ENCODE results near the gene GPR34. TPM values are rescaled to one million over a fixed set of nuclear protein-coding genes. Genes with fewer than 3 reads are reported as not detected.

Gene GPR34
- total and polyA plus RNA-seq, 4 donors = 4.4 to 36.2 (median 20.5) TPM

GRCh38 chrX:41686788-41687187 is 2.0 kb upstream of the GPR34 start:
- intact Hi-C loops (cut with DNase I) = no loop called here
- ATAC-seq (ENCODE audit: low FRiP score) = no peak
- Histone ChIP-seq H3K4me3 (ENCODE audit: low read length in 2 of 2) (no peak overlapping the region), H3K27ac (ENCODE audit: low read depth in 1 of 2, low read length in 2 of 2) (no peak overlapping the region), H3K36me3 (ENCODE audit: control insufficient read depth in 1 of 2, insufficient read depth in 2 of 2, low read length in 1 of 2) (no peaks in the 10 kb centered on the region), H3K27me3 (ENCODE audit: control insufficient read depth in 1 of 2, insufficient read depth in 2 of 2, low read length in 1 of 2) (no peaks in the 10 kb centered on the region), H3K9me3 (ENCODE audit: control insufficient read depth, low read length) (no peaks in the 10 kb centered on the region), H3K4me1 (ENCODE audit: control insufficient read depth in 1 of 2, insufficient read depth in 2 of 2, low read length in 2 of 2) (no peaks in the 10 kb centered on the region)
- 70 to 80% methylated on average over 4 of the region's 4 CpGs for WGBS, 2 donors
- DNase-seq = no peak

DNA sequence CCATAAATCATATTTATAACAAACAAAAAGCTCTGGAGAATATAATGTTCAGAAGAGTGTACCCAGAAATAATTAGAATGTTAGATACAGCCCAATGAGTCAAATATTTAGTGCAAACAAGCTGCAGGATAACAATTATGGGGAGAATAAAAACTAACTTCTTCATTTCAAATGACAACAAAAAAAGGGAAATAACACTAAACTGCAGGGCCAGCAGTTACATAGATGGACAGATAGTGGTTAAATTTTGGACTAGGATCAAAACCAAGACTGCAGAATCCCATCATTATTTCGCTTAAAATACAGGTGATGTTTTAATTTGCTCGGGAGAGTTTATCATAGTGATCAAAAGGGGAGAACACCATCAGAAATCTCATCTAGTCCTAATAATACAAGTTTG is 617 bp upstream of the GPR34 start:
- DNase-seq = no peak
- no peak for ATAC-seq (ENCODE audit: low FRiP score)
- Histone ChIP-seq H3K36me3 (ENCODE audit: control insufficient read depth in 1 of 2, insufficient read depth in 2 of 2, low read length in 1 of 2) (no peaks in the 10 kb centered on the region), H3K27ac (ENCODE audit: low read depth in 1 of 2, low read length in 2 of 2) (no peak overlapping the region), H3K9me3 (ENCODE audit: control insufficient read depth, low read length) (no peaks in the 10 kb centered on the region), H3K27me3 (ENCODE audit: control insufficient read depth in 1 of 2, insufficient read depth in 2 of 2, low read length in 1 of 2) (no peaks in the 10 kb centered on the region), H3K4me3 (ENCODE audit: low read length in 2 of 2) (no peak overlapping the region), H3K4me1 (ENCODE audit: control insufficient read depth in 1 of 2, insufficient read depth in 2 of 2, low read length in 2 of 2) (no peaks in the 10 kb centered on the region)
- intact Hi-C loops (cut with DNase I) = no loop called here
- 72 to 75% methylated on average over 2 of the region's 2 CpGs for WGBS, 2 donors

DNA sequence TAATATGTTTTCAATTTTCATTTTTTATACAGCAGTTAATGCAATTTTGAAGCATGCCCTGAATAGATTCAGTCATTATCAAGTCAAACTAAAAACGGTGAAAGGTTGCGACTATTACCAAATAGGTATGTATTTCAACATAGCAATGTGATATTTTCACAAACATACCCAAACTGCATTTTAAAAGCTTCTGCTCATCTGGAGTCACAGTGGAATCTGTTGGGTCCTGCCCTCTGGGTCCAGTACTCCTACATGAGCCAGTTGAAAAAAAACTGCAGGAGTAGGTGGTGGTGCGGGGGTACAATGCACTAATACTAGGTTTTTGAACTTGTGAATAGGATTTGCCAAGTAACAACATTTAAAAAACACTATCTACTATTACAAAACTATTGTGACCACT is 938 bp downstream of the GPR34 start:
- WGBS, 2 donors = 66 to 71% methylated on average over 3 of the region's 3 CpGs
- Histone ChIP-seq H3K9me3 (ENCODE audit: control insufficient read depth, low read length) (no peaks in the 10 kb centered on the region), H3K27me3 (ENCODE audit: control insufficient read depth in 1 of 2, insufficient read depth in 2 of 2, low read length in 1 of 2) (no peaks in the 10 kb centered on the region), H3K27ac (ENCODE audit: low read depth in 1 of 2, low read length in 2 of 2) (no peak overlapping the region), H3K4me3 (ENCODE audit: low read length in 2 of 2) (no peak overlapping the region), H3K4me1 (ENCODE audit: control insufficient read depth in 1 of 2, insufficient read depth in 2 of 2, low read length in 2 of 2) (peaks cover 0 to 2% of the 10 kb centered on the region in 2 donors), H3K36me3 (ENCODE audit: control insufficient read depth in 1 of 2, insufficient read depth in 2 of 2, low read length in 1 of 2) (no peaks in the 10 kb centered on the region)
- ATAC-seq (ENCODE audit: low FRiP score) (no peak), DNase-seq (no peak)
- intact Hi-C loops (cut with DNase I) = no loop called here

GRCh38 chrX:41692162-41692749 is 3.5 kb downstream of the GPR34 start:
- H3K27me3 ChIP-seq (ENCODE audit: control insufficient read depth in 1 of 2, insufficient read depth in 2 of 2, low read length in 1 of 2) = no peaks in the 10 kb centered on the region
- H3K4me3 ChIP-seq (ENCODE audit: low read length in 2 of 2) = no peak overlapping the region
- no peak for DNase-seq
- WGBS, 2 donors = 15 to 33% methylated on average over 1 of the region's 1 CpG
- peak overlapping the region in 1 of 2 donors; percentile 75 for H3K27ac ChIP-seq (ENCODE audit: low read depth in 1 of 2, low read length in 2 of 2)
- ATAC-seq (ENCODE audit: low FRiP score) = peak; percentile 46
- H3K36me3 ChIP-seq (ENCODE audit: control insufficient read depth in 1 of 2, insufficient read depth in 2 of 2, low read length in 1 of 2) = no peaks in the 10 kb centered on the region
- no peaks in the 10 kb centered on the region for H3K9me3 ChIP-seq (ENCODE audit: control insufficient read depth, low read length)
- peaks cover 0 to 2% of the 10 kb centered on the region in 2 donors for H3K4me1 ChIP-seq (ENCODE audit: control insufficient read depth in 1 of 2, insufficient read depth in 2 of 2, low read length in 2 of 2)
- intact Hi-C loops (cut with DNase I) = no loop called here

DNA sequence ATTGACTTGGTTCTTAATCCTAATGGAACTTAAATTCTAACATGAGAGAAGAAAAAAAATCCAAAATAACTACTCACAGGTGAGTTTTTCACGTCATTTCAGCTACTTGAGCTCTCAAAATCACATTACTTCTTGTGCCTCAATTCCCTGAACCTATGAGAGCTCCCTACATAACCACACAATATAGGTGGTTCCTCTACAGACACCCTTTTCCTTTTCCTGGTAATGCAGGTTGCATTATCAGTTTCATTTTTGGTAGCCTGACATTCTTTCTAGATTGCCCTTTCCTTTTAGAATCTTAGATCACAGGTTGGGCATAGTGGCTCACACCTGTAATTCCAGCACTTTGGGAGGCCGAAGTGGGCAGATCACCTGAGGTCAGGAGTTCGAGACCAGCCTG is 4.3 kb downstream of the GPR34 start:
- Histone ChIP-seq H3K4me1 (ENCODE audit: control insufficient read depth in 1 of 2, insufficient read depth in 2 of 2, low read length in 2 of 2) (peaks cover 0 to 2% of the 10 kb centered on the region in 2 donors), H3K9me3 (ENCODE audit: control insufficient read depth, low read length) (no peaks in the 10 kb centered on the region), H3K36me3 (ENCODE audit: control insufficient read depth in 1 of 2, insufficient read depth in 2 of 2, low read length in 1 of 2) (no peaks in the 10 kb centered on the region), H3K27me3 (ENCODE audit: control insufficient read depth in 1 of 2, insufficient read depth in 2 of 2, low read length in 1 of 2) (no peaks in the 10 kb centered on the region), H3K4me3 (ENCODE audit: low read length in 2 of 2) (no peak overlapping the region), H3K27ac (ENCODE audit: low read depth in 1 of 2, low read length in 2 of 2) (no peak overlapping the region)
- WGBS, 2 donors = 68 to 96% methylated on average over 3 of the region's 3 CpGs
- ATAC-seq (ENCODE audit: low FRiP score) (no peak), DNase-seq (no peak)
- intact Hi-C loops (cut with DNase I) = no loop called here

- intact Hi-C loops (cut with DNase I) = no loop called here
- DNase-seq (no peak), ATAC-seq (ENCODE audit: low FRiP score) (no peak)
- H3K27me3 ChIP-seq (ENCODE audit: control insufficient read depth in 1 of 2, insufficient read depth in 2 of 2, low read length in 1 of 2) = no peaks in the 10 kb centered on the region
- H3K4me1 ChIP-seq (ENCODE audit: control insufficient read depth in 1 of 2, insufficient read depth in 2 of 2, low read length in 2 of 2) = peaks cover 0 to 2% of the 10 kb centered on the region in 2 donors
- H3K27ac ChIP-seq (ENCODE audit: low read depth in 1 of 2, low read length in 2 of 2) = no peak overlapping the region
- no peak overlapping the region for H3K4me3 ChIP-seq (ENCODE audit: low read length in 2 of 2)
- WGBS, 2 donors = 41 to 54% methylated on average over 7 of the region's 7 CpGs
- H3K36me3 ChIP-seq (ENCODE audit: control insufficient read depth in 1 of 2, insufficient read depth in 2 of 2, low read length in 1 of 2) = no peaks in the 10 kb centered on the region
- H3K9me3 ChIP-seq (ENCODE audit: control insufficient read depth, low read length) = no peaks in the 10 kb centered on the region
Measured at GRCh38 chrX:41695426-41695825, 6.7 kb downstream of the GPR34 start.

DNA sequence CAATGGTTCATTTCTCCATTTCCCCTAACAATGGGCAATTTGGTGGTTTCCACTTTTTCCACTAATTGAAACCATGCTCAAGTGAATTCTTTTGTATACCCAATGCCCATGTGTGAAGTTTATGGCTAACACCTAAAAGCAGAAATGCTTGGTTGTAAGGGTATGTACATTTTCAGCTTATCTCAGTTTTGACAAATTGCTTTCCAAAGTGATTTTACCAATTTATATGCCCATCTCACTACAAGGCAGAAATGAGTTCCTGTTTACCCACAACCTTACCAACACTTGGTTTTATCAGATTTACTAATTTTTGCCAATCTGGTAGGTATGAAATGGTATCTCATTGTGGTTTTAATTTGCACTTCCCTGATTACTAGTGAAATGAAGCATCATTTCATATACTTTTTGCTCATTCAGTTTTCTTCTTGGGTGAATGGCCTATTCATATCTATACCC is 14.8 kb downstream of the GPR34 start:
- H3K27me3 ChIP-seq (ENCODE audit: control insufficient read depth in 1 of 2, insufficient read depth in 2 of 2, low read length in 1 of 2) = no peaks in the 10 kb centered on the region
- no peak for DNase-seq
- H3K9me3 ChIP-seq (ENCODE audit: control insufficient read depth, low read length) = no peaks in the 10 kb centered on the region
- peaks cover 0 to 2% of the 10 kb centered on the region in 2 donors for H3K4me1 ChIP-seq (ENCODE audit: control insufficient read depth in 1 of 2, insufficient read depth in 2 of 2, low read length in 2 of 2)
- no peaks in the 10 kb centered on the region for H3K36me3 ChIP-seq (ENCODE audit: control insufficient read depth in 1 of 2, insufficient read depth in 2 of 2, low read length in 1 of 2)
- intact Hi-C loops (cut with DNase I) = no loop called here
- H3K27ac ChIP-seq (ENCODE audit: low read depth in 1 of 2, low read length in 2 of 2) = no peak overlapping the region
- H3K4me3 ChIP-seq (ENCODE audit: low read length in 2 of 2) = no peak overlapping the region
- ATAC-seq (ENCODE audit: low FRiP score) = no peak

DNA sequence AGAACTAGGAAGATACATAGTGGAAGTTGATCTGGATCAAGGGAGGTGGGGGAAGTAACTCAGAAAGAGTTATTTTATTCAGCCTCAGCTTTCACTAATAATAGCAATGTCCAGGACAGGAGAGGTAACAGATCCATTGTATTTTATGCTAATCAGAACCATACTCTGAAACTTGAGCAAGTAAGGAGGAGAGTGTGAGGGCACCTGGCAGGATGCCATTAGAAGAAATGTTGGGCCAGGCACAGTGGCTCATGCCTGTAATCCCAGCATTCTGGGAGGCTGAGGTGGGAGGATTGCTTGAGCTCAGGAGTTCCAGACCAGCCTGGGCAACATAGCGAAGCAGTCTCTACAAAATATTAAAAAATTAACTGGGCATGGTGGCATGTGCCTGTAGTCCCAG is 16.3 kb downstream of the GPR34 start:
- intact Hi-C loops (cut with DNase I) = loop anchor here (5.0 kb wide), 1 partner anchor 148 kb away; no protein-coding TSS in a partner anchor
- 78 to 98% methylated on average over 1 of the region's 1 CpG for WGBS, 2 donors

DNA sequence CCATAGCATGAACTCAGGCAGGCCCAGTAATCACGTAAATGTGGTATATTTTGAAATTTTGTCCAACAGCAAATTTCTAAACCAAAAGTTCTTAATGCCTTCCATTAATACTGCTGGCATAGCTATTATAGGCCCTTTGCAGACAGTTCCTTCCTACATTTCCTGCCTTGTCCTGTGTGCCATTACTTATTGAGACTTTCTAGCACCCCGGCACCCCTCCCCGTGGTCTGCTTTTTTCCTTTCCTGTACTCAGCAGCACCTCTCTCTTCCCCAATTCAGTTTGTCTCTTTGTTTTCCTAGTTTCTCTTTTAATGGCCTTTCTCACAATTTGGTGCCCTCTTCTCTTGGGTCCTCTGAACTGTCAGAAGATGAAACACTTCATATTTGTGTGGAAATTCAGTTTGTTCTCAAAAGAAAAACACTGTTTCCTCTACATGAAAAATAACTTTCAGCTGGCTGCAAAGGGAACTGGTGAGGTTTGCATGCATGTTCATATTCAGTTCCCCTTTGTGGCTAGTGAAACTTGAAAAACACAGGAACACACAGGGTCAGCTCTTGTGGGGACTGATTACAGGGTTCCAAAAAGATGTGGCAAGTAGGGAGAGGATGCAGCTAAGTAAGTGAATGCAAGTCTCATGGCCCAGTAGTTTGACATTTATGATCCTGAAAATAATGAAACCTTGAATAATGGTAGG is 17.1 kb downstream of the GPR34 start:
- no peaks in the 10 kb centered on the region for H3K36me3 ChIP-seq (ENCODE audit: control insufficient read depth in 1 of 2, insufficient read depth in 2 of 2, low read length in 1 of 2)
- H3K27me3 ChIP-seq (ENCODE audit: control insufficient read depth in 1 of 2, insufficient read depth in 2 of 2, low read length in 1 of 2) = no peaks in the 10 kb centered on the region
- ATAC-seq (ENCODE audit: low FRiP score) (no peak), DNase-seq (no peak)
- H3K27ac ChIP-seq (ENCODE audit: low read depth in 1 of 2, low read length in 2 of 2) = no peak overlapping the region
- WGBS, 2 donors = 56 to 61% methylated on average over 3 of the region's 3 CpGs
- H3K9me3 ChIP-seq (ENCODE audit: control insufficient read depth, low read length) = no peaks in the 10 kb centered on the region
- peaks cover 0 to 2% of the 10 kb centered on the region in 2 donors for H3K4me1 ChIP-seq (ENCODE audit: control insufficient read depth in 1 of 2, insufficient read depth in 2 of 2, low read length in 2 of 2)
- intact Hi-C loops (cut with DNase I) = loop anchor here (5.0 kb wide), 1 partner anchor 149 kb away; no protein-coding TSS in a partner anchor
- H3K4me3 ChIP-seq (ENCODE audit: low read length in 2 of 2) = no peak overlapping the region

More for the DNA sequence above, 16.3 kb downstream of the GPR34 start:
- Histone ChIP-seq H3K4me3 (ENCODE audit: low read length in 2 of 2) (no peak overlapping the region), H3K36me3 (ENCODE audit: control insufficient read depth in 1 of 2, insufficient read depth in 2 of 2, low read length in 1 of 2) (no peaks in the 10 kb centered on the region), H3K9me3 (ENCODE audit: control insufficient read depth, low read length) (no peaks in the 10 kb centered on the region), H3K27ac (ENCODE audit: low read depth in 1 of 2, low read length in 2 of 2) (no peak overlapping the region), H3K4me1 (ENCODE audit: control insufficient read depth in 1 of 2, insufficient read depth in 2 of 2, low read length in 2 of 2) (peaks cover 0 to 2% of the 10 kb centered on the region in 2 donors), H3K27me3 (ENCODE audit: control insufficient read depth in 1 of 2, insufficient read depth in 2 of 2, low read length in 1 of 2) (no peaks in the 10 kb centered on the region)
- no peak for DNase-seq
- no peak for ATAC-seq (ENCODE audit: low FRiP score)
